Activated gamma-delta T cell treated with Interleukin-2 at 50 U/mL for 16 hours (primary cell): Measurements from ENCODE around the gene EIF5AL1.

Source experiments
- DNase-seq: peaks from one replicate; pipeline ENCODE4 v3.0.0-alpha.2; 2020

Gene EIF5AL1

DNA sequence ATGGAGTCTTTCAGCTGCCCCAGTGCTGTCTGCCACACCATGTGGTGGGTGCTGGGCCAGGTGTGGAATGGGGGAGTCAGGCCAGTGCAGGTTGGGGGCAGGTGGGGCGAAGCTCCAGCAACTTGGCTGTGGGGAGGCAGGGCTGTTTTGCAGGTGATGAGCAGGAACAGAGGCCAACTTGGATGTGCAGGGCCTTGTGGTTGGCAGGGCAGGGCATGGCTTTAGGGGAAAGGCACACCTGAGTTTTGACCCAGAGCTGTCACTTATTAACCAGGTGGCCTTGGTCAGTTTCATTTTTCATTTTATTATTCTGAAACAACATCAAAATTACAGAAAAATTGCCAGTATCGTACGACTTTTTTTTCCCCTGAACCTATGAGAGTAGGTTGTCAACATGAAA, 48.9 kb downstream of the EIF5AL1 start:
- DNase-seq = no peak

GRCh38 chr10:79562135-79562756, 49.9 kb downstream of the EIF5AL1 start:
- DNase-seq = peak; percentile 46

DNA sequence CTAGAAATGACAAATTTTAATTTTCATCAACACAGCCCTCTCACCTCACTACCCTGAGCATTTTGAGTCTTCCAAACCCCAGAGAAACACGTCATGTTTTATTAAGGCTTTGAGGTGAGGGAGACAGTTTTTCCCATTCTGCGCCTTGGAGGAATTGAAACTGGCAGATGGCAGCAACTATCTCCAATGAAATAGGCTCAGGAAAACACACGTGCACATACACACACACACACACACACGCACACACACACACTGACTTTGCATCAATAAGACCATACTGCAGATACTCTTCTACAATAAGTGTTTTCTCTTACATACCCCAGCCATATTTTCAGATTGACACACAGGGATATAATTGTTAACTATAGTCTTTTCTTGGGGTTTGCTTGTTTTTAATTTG, 51.1 kb downstream of the EIF5AL1 start:
- no peak for DNase-seq
